ENCODE measurements around the gene PHLPP1. TPM values are rescaled to one million over a fixed set of nuclear protein-coding genes. Genes with fewer than 3 reads are reported as not detected.

The PHLPP1 gene
- total RNA-seq, 1 donor from 2014 or later, result 13.3 TPM

GRCh38 chr18:62860062-62860461, 144.7 kb downstream of the PHLPP1 start:
- no peaks in the 10 kb centered on the region for H3K27me3 Mint-ChIP-seq (ENCODE audit: low read depth, unreplicated experiment)
- no peak overlapping the region for H3K4me3 Mint-ChIP-seq (ENCODE audit: unreplicated experiment)
- DNase-seq (ENCODE audit: low read depth) (no peak), FAIRE-seq (no peak)
- H3K36me3 Mint-ChIP-seq (ENCODE audit: low read depth, unreplicated experiment), result no peaks in the 10 kb centered on the region
- Histone ChIP-seq H3K9ac (ENCODE audit: low read length) (no peak overlapping the region), H3K79me2 (ENCODE audit: insufficient read depth, low read length) (no peaks in the 10 kb centered on the region), H3K27ac (ENCODE audit: low read depth, low read length) (no peak overlapping the region), H3K4me3 (ENCODE audit: insufficient read depth, low read depth, low read length) (no peak overlapping the region), H4K20me1 (ENCODE audit: insufficient read depth, low read length) (no peaks in the 10 kb centered on the region), H3K27me3 (ENCODE audit: insufficient read depth, low read length) (no peaks in the 10 kb centered on the region), H3K36me3 (ENCODE audit: insufficient read depth, low read length) (no peaks in the 10 kb centered on the region), H3K9me3 (ENCODE audit: insufficient read depth, low read depth, low read length) (no peaks in the 10 kb centered on the region), H3K4me2 (ENCODE audit: low read length) (no peak overlapping the region), H3K4me1 (ENCODE audit: insufficient read depth, low read length) (peaks cover 9% of the 10 kb centered on the region), H2AFZ (ENCODE audit: low read depth, low read length) (no peak overlapping the region)
- H3K9me3 Mint-ChIP-seq (ENCODE audit: unreplicated experiment), result peaks cover 2% of the 10 kb centered on the region
- H3K27ac Mint-ChIP-seq (ENCODE audit: unreplicated experiment), result no peak overlapping the region
- TF ChIP-seq CTCF (IDR thresholded peaks at IDR 0.05; ENCODE audit: insufficient read depth, low read depth, low read length) (no peak), EZH2 (IDR thresholded peaks at IDR 0.05; ENCODE audit: insufficient read depth, low read length) (no peak)
- no peaks in the 10 kb centered on the region for H3K4me1 Mint-ChIP-seq (ENCODE audit: low read depth, unreplicated experiment)

GRCh38 chr18:62862466-62862865, 147.1 kb downstream of the PHLPP1 start:
- FAIRE-seq, result no peak
- DNase-seq (ENCODE audit: low read depth), result peak; percentile 40
- no peak overlapping the region for H3K27ac ChIP-seq (ENCODE audit: low read depth, low read length)

More at GRCh38 chr18:62862466-62862865, 147.1 kb downstream of the PHLPP1 start:
- Histone ChIP-seq H3K9ac (ENCODE audit: low read length) (no peak overlapping the region), H2AFZ (ENCODE audit: low read depth, low read length) (no peak overlapping the region), H3K36me3 (ENCODE audit: insufficient read depth, low read length) (no peaks in the 10 kb centered on the region), H4K20me1 (ENCODE audit: insufficient read depth, low read length) (no peaks in the 10 kb centered on the region), H3K4me3 (ENCODE audit: insufficient read depth, low read depth, low read length) (no peak overlapping the region), H3K79me2 (ENCODE audit: insufficient read depth, low read length) (no peaks in the 10 kb centered on the region), H3K27me3 (ENCODE audit: insufficient read depth, low read length) (no peaks in the 10 kb centered on the region), H3K4me2 (ENCODE audit: low read length) (no peak overlapping the region), H3K4me1 (ENCODE audit: insufficient read depth, low read length) (peaks cover 9% of the 10 kb centered on the region), H3K9me3 (ENCODE audit: insufficient read depth, low read depth, low read length) (no peaks in the 10 kb centered on the region)
- no peak overlapping the region for H3K27ac Mint-ChIP-seq (ENCODE audit: unreplicated experiment)
- H3K27me3 Mint-ChIP-seq (ENCODE audit: low read depth, unreplicated experiment), result no peaks in the 10 kb centered on the region
- H3K36me3 Mint-ChIP-seq (ENCODE audit: low read depth, unreplicated experiment), result no peaks in the 10 kb centered on the region
- H3K4me3 Mint-ChIP-seq (ENCODE audit: unreplicated experiment), result no peak overlapping the region
- TF ChIP-seq CTCF (IDR thresholded peaks at IDR 0.05; ENCODE audit: insufficient read depth, low read depth, low read length), result no peak
- H3K4me1 Mint-ChIP-seq (ENCODE audit: low read depth, unreplicated experiment), result no peaks in the 10 kb centered on the region
- peaks cover 2% of the 10 kb centered on the region for H3K9me3 Mint-ChIP-seq (ENCODE audit: unreplicated experiment)

All from astrocyte (in vitro differentiated cells and primary cell).